HG03196 (cell line): Measurements from ENCODE around the gene WDFY3.

ENCODE experiments used
- ATAC-seq: cut with Tn5 transposase; IDR thresholded peaks from one replicate; pipeline ENCODE4 v1.9.1; 2021; ENCODE audit not compliant: unreplicated experiment

Gene WDFY3

GRCh38 chr4:84803720-84804119 is 162.8 kb downstream of the WDFY3 start:
- ATAC-seq: no peak

- ATAC-seq: no peak
Observed at GRCh38 chr4:84803116-84803515, 163.4 kb downstream of the WDFY3 start.

- no peak for ATAC-seq
Observed at GRCh38 chr4:84800256-84800655, 166.2 kb downstream of the WDFY3 start.

- ATAC-seq: no peak
Observed at GRCh38 chr4:84799318-84799717, 167.2 kb downstream of the WDFY3 start.

- ATAC-seq: no peak
Observed at GRCh38 chr4:84796394-84796793, 170.1 kb downstream of the WDFY3 start.

GRCh38 chr4:84792366-84793301 is 173.9 kb downstream of the WDFY3 start:
- ATAC-seq: no peak

- no peak for ATAC-seq
Observed at GRCh38 chr4:84790769-84791565, 175.5 kb downstream of the WDFY3 start.

- ATAC-seq: no peak
Observed at GRCh38 chr4:84786478-84786877, 180.0 kb downstream of the WDFY3 start.

GRCh38 chr4:84782517-84782916 is 184.0 kb downstream of the WDFY3 start:
- no peak for ATAC-seq

GRCh38 chr4:84780719-84781118 is 185.8 kb downstream of the WDFY3 start:
- ATAC-seq: no peak

GRCh38 chr4:84778041-84778440 is 188.4 kb downstream of the WDFY3 start:
- no peak for ATAC-seq

GRCh38 chr4:84767168-84767567 is 199.3 kb downstream of the WDFY3 start:
- ATAC-seq: no peak

- ATAC-seq: no peak
Observed at GRCh38 chr4:84753321-84753972, 213.0 kb downstream of the WDFY3 start.

GRCh38 chr4:84751707-84752106 is 214.8 kb downstream of the WDFY3 start:
- no peak for ATAC-seq

GRCh38 chr4:84750960-84751283 is 215.6 kb downstream of the WDFY3 start:
- no peak for ATAC-seq

- ATAC-seq: no peak
Observed at GRCh38 chr4:84750260-84750959, 216.1 kb downstream of the WDFY3 start.

GRCh38 chr4:84740057-84740456 is 226.4 kb downstream of the WDFY3 start:
- no peak for ATAC-seq

- no peak for ATAC-seq
Observed at GRCh38 chr4:84738622-84739021, 227.9 kb downstream of the WDFY3 start.

- ATAC-seq: no peak
Observed at GRCh38 chr4:84737656-84738055, 228.8 kb downstream of the WDFY3 start.

- no peak for ATAC-seq
Observed at GRCh38 chr4:84734037-84734436, 232.5 kb downstream of the WDFY3 start.
